ENCODE measurements around the gene XRN2. TPM values are rescaled to one million over a fixed set of nuclear protein-coding genes. Genes with fewer than 3 reads are reported as not detected.
"Not testable (repeated sequence)": the region's sequence is repeated elsewhere in the genome, so short reads cannot be mapped to it uniquely, and the experiment has no call there.

The XRN2 gene
- total RNA-seq, 4 donors from 2014 or later, result 27.3 to 71.0 (median 29.9) TPM

DNA sequence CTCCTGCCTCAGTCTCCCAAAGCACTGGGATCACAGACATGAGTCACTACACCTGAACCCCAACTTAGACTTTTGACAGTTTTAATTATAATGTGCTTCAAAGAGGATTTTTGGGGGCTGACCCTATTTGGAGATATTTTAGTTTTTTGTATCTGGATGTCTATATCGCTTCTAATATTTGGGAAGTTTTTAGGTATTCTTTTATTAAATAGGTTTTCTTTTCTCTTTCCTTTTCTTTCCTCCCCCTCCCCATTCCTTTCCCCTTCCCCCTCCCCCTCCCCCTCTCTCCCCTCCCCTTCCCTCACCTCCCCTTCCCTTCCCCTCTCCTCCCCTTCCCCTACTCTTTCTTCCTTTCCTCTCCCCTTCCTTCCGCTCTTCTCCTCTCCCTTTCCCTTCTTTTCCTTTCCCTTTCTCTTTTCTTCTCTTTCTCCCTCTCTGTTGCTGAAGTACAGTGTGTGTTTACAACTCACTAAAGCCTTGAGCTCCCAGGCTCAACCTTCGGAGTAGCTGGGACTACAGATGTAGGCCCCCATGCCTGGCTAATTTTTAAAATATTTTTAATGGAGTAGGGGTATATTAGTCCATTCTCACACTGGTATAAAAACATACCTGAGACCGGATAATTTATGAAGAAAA is 118.6 kb downstream of the XRN2 start:
- Histone ChIP-seq H3K9me3 (peaks cover 0 to 8% (median 4%) of the 10 kb centered on the region in 4 donors), H3K4me1 (no peaks in the 10 kb centered on the region), H3K4me3 (no peak overlapping the region), H3K27ac (no peak overlapping the region), H3K36me3 (no peaks in the 10 kb centered on the region), H3K27me3 (no peaks in the 10 kb centered on the region)
- DNase-seq, result no peak
- no peak for TF ChIP-seq POLR2A (IDR thresholded peaks at IDR 0.05)
- TF ChIP-seq, protein P1, sequence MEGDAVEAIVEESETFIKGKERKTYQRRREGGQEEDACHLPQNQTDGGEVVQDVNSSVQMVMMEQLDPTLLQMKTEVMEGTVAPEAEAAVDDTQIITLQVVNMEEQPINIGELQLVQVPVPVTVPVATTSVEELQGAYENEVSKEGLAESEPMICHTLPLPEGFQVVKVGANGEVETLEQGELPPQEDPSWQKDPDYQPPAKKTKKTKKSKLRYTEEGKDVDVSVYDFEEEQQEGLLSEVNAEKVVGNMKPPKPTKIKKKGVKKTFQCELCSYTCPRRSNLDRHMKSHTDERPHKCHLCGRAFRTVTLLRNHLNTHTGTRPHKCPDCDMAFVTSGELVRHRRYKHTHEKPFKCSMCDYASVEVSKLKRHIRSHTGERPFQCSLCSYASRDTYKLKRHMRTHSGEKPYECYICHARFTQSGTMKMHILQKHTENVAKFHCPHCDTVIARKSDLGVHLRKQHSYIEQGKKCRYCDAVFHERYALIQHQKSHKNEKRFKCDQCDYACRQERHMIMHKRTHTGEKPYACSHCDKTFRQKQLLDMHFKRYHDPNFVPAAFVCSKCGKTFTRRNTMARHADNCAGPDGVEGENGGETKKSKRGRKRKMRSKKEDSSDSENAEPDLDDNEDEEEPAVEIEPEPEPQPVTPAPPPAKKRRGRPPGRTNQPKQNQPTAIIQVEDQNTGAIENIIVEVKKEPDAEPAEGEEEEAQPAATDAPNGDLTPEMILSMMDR (IDR thresholded peaks at IDR 0.05), result no peak

DNA sequence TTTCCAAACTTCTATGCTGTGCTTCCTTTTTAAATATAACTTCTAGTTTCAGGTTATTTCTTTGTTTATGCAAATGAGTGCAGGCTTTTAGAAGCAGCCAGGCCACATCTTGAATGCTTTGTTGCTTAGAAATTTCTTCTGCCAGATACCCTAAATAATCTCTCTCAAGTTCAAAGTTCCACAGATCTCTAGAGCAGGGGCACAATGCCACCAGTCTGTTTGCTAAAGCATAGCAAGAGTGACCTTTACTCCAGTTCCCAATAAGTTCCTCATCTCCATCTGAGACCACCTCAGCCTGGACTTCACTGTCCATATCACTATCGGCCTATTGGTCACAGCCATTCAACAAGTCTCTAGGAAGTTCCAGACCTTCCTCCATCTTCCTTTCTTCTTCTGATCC is 120.6 kb downstream of the XRN2 start:
- H3K27me3 ChIP-seq, H3K36me3 ChIP-seq, H3K4me1 ChIP-seq, H3K4me3 ChIP-seq, H3K9me3 ChIP-seq, H3K27ac ChIP-seq, DNase-seq: not testable (repeated sequence)

DNA sequence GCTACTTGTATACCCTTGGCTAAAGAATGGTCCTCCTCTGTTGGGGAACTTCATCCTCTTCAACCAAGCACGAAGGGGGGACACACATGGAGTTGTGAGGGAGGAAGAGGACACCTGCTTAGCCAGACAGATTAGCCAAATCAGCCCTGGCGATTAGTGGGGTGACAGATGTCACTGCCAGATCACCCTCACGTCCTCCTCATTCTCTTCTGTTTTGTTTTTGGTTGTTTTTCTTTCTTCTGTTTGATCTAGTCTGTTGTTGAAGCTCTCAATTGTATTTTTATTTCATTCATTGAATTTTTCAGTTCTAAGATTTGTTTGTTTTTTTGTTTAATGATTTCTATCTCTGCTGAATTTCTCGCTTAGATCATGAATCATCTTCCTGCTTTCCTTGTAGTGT is 121.7 kb downstream of the XRN2 start:
- H3K9me3 ChIP-seq, result peaks cover 0 to 8% (median 4%) of the 10 kb centered on the region in 4 donors

DNA sequence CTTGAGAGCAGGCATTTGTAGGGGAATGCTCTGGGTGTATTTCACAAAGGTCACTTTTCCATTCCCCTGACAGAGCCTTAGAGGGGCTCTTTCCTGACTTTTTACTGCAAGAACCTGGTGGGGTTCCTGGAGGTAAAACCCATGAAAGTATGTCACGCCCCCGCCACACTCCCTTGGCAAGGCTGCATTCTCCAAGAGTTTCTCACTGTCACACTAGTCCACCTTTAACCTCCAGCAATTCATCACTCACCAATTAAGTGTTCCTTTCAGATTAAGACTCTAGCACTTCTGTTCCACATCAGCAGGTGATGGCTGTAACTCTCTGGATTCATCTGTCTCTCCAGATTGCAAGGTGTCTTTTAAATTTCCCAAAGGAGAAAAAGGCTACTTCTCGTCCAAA is 126.9 kb downstream of the XRN2 start:
- H3K9me3 ChIP-seq, result no peaks in the 10 kb centered on the region
- H3K4me3 ChIP-seq, result no peak overlapping the region
- no peaks in the 10 kb centered on the region for H3K27me3 ChIP-seq
- H3K27ac ChIP-seq, result no peak overlapping the region
- H3K4me1 ChIP-seq, result no peaks in the 10 kb centered on the region
- no peaks in the 10 kb centered on the region for H3K36me3 ChIP-seq
- DNase-seq, result no peak
- TF ChIP-seq POLR2A (IDR thresholded peaks at IDR 0.05), result no peak
- TF ChIP-seq, protein P1 (IDR thresholded peaks at IDR 0.05), result no peak

More for the DNA sequence above, 121.7 kb downstream of the XRN2 start:
- Histone ChIP-seq H3K4me3 (no peak overlapping the region), H3K36me3 (no peaks in the 10 kb centered on the region), H3K27ac (no peak overlapping the region), H3K4me1 (no peaks in the 10 kb centered on the region), H3K27me3 (no peaks in the 10 kb centered on the region)
- DNase-seq, result no peak
- no peak for TF ChIP-seq POLR2A (IDR thresholded peaks at IDR 0.05)
- TF ChIP-seq, protein P1 (IDR thresholded peaks at IDR 0.05), result no peak

DNA sequence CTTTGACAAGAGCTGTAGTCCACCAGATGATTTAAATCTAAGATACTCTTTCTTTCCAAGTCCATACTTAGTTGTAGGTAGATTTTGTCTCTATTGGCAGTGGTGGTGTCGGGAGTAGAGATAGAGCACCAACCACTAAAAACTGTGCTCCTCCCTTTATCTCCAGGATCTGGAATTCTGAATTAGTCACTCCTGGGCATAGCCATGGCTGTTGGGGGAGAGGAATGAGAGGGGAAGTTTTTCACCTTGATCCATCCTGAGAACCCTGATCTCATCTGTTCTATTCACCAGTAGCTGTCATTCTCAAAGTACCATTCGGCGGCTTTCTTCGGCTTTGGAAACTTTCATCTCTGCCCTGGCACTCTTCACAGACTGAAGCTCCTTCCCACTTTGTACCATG is 129.8 kb downstream of the XRN2 start:
- no peak for DNase-seq
- Histone ChIP-seq H3K36me3 (no peaks in the 10 kb centered on the region), H3K27ac (no peak overlapping the region), H3K27me3 (no peaks in the 10 kb centered on the region), H3K4me1 (no peaks in the 10 kb centered on the region), H3K4me3 (no peak overlapping the region), H3K9me3 (no peaks in the 10 kb centered on the region)
- TF ChIP-seq, protein P1 (IDR thresholded peaks at IDR 0.05), result no peak
- TF ChIP-seq POLR2A (IDR thresholded peaks at IDR 0.05), result no peak

DNA sequence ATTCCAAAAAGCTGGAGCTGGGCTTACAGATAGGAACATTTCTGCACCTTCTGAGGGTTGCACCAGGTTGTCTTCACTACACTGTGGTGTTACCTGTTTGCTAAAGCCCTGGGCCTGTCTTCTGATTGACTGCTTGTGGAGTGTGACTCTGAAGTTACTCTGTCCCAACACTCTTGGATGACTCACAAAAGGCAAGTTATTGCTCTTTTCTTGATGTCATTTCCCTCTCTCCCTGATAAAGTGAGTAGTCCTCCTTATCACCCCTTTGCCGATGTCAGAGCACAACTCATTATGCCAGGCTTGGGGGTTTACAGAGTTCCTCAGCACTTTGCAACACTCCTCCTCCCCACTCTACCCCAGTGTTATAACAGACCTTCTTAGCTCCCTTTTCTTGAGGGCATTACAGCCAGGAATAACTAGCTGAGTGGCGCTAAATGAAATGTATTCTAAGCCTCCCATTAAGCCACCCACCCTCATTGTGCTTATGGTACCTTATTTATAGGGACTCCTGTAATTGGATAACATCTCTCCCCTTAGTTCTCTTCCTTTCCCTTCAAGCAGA is 130.3 kb downstream of the XRN2 start:
- Histone ChIP-seq H3K36me3 (no peaks in the 10 kb centered on the region), H3K9me3 (no peaks in the 10 kb centered on the region), H3K27ac (no peak overlapping the region), H3K4me1 (no peaks in the 10 kb centered on the region), H3K4me3 (no peak overlapping the region), H3K27me3 (no peaks in the 10 kb centered on the region)
- DNase-seq, result no peak
- TF ChIP-seq, protein P1 (IDR thresholded peaks at IDR 0.05), result no peak
- no peak for TF ChIP-seq POLR2A (IDR thresholded peaks at IDR 0.05)

Data from Peyer's patch (tissue), 4 donors.